Breast epithelium (tissue), 3 donors: ENCODE data around the gene LRGUK.

Experiments used
- POLR2A ChIP-seq: fragments of 450-650 bp; IDR thresholded peaks from one replicate; pipeline ENCODE4 v1.6.1; 2016; ENCODE audit warnings: antibody characterized with exemption, mild to moderate bottlenecking, moderate library complexity
- POLR2AphosphoS5 ChIP-seq, 3 donors: sonication (generic); formaldehyde crosslinking; IDR thresholded peaks; one replicate each; pipeline ENCODE4 v1.6.1; 2017; ENCODE audit warnings: antibody characterized with exemption in 3 of 3
- TF ChIP-seq, protein P1 (sequence below), 3 donors: fragments of 450-650 bp; IDR thresholded peaks; one replicate each; pipeline ENCODE4 v1.5.1; 2016 to 2017; ENCODE audit warnings: antibody characterized with exemption in 3 of 3, mild to moderate bottlenecking in 3 of 3, moderate library complexity in 3 of 3

- TF ChIP-seq, protein P1, sequence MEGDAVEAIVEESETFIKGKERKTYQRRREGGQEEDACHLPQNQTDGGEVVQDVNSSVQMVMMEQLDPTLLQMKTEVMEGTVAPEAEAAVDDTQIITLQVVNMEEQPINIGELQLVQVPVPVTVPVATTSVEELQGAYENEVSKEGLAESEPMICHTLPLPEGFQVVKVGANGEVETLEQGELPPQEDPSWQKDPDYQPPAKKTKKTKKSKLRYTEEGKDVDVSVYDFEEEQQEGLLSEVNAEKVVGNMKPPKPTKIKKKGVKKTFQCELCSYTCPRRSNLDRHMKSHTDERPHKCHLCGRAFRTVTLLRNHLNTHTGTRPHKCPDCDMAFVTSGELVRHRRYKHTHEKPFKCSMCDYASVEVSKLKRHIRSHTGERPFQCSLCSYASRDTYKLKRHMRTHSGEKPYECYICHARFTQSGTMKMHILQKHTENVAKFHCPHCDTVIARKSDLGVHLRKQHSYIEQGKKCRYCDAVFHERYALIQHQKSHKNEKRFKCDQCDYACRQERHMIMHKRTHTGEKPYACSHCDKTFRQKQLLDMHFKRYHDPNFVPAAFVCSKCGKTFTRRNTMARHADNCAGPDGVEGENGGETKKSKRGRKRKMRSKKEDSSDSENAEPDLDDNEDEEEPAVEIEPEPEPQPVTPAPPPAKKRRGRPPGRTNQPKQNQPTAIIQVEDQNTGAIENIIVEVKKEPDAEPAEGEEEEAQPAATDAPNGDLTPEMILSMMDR (IDR thresholded peaks at IDR 0.05), result no peak
- TF ChIP-seq POLR2AphosphoS5 (IDR thresholded peaks at IDR 0.05) (no peak), POLR2A (no peak)
Observed at GRCh38 chr7:134134004-134134403, 6.9 kb downstream of the LRGUK start.
